ENCODE results near the gene NFASC.

The NFASC gene

DNA sequence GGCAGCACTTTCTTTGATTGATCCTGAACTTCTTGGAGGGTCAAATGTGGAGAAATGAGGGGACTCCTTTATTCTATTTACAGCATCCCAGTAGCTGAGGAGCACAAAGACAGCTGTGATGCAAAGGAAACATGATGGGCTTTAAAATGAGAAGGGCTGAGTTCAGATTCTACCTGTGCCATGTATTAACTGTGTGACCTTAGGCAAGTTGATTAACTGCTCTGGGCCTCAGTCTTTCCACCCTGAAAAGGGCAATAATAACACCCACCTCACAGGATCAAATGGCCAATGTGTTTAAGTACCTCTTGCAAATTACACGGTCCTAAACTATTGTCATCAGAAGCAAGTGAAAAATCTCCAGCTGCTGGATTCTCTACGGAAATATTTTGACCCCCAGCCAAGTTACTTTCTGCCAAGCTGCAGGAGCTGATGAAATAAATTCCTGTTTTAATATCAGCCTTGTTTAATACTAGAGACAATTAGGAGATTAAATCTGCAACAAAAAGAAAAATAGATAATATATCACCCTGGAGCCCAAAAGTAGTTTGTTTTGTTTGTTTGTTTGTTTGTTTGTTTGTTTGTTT lies 197.9 kb downstream of the NFASC start:
- DNase-seq: no peak

DNA sequence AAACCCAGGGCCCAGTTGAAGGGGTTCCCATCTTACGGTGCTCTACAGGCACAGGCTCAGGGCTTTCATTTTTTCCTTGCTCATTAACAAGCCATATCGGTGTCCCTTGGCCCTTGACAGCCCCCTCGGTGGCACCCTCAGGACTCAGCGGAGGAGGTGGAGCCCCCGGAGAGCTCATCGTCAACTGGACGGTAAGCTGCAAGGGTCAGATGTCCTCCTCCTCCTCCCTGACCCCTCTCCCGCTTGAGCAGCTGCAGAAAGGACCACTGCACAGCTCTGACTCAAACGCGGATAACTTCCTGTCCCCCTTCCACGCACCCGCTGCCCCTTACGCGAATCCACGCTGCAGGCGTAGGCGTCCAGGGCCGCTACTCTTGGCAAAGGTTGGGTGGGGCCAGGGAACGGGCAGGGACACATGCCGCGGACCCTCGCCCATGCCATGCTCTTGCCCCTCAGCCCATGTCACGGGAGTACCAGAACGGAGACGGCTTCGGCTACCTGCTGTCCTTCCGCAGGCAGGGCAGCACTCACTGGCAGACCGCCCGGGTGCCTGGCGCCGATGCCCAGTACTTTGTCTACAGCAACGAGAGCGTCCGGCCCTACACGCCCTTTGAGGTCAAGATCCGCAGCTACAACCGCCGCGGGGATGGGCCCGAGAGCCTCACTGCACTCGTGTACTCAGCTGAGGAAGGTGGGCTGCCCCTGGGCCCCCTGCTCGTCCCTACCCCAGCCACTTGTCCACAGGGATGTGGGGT lies 198.9 kb downstream of the NFASC start:
- DNase-seq: no peak

DNA sequence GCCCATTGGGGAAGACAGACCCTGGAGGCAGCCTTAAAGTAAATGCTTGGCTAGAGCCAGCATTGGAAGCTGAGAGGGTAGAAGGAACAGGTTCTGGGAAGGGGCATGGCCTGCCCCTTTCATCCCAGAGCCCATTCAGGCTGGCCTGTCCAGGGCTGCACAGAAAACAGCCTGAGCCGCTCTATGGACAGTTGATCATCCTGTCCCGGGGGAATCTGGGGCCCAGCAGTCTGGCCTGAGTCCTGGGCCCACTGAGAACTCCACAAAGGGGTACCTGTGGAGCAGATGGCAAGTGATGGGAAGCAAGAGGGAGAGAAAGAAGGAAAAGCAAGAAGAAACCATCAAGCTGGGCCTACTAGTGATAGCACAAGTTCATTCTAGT lies 200.4 kb downstream of the NFASC start:
- DNase-seq: no peak

- DNase-seq: no peak
Measured at GRCh38 chr1:205071801-205072200, 201.1 kb downstream of the NFASC start.

DNA sequence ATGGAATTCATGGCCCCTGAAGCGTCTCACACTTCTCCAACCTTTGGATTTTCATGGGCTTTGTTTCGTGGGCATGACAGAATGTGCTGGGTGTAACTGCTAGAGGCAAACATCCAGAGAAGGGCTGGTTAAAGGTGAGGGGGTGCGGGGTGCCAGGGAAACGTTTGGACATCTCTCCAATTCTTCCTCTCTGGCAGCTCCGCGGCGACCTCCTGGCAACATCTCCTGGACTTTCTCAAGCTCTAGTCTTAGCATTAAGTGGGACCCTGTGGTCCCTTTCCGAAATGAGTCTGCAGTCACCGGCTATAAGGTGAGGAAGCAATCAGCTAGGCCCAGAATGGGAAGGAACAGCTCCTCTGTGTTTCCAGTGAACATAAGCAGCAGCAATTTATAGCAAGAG lies 201.6 kb downstream of the NFASC start:
- DNase-seq: no peak

Data from suppressor macrophage treated with lipopolysaccharide for 4 hours (primary cell).